GM12874 (cell line): ENCODE results near the gene EFCAB14.
A peak's percentile ranks its signal among the peaks of the same experiment; 100 is the strongest.

Source experiments
- TF ChIP-seq, protein P1 (sequence below): IDR thresholded peaks from 2 replicates; pipeline ENCODE4 v1.5.1; 2011; ENCODE audit warnings: low read depth, mild to moderate bottlenecking, control low read depth, low read length, moderate library complexity; ENCODE audit not compliant: insufficient read depth

Gene EFCAB14

DNA sequence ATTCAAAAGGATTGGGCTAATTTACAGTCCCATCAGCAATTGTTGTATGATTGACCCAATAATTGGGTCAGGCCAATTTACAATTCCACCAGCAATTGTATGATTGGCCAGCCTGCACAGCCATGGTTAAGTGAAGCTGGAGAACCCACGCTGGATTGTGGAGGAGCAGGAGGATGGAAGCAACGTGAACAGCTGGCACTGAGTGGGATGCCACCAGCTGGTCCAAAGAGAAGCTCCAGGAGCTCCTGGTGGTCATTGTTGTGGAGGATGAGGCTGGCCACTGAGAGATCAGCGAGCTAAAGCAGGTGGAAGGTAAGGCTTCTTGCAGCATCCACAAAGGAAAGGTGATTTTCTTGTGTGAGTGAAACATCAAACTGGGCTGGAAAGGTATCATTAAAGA, 23.2 kb upstream of the EFCAB14 start:
- TF ChIP-seq, protein P1, sequence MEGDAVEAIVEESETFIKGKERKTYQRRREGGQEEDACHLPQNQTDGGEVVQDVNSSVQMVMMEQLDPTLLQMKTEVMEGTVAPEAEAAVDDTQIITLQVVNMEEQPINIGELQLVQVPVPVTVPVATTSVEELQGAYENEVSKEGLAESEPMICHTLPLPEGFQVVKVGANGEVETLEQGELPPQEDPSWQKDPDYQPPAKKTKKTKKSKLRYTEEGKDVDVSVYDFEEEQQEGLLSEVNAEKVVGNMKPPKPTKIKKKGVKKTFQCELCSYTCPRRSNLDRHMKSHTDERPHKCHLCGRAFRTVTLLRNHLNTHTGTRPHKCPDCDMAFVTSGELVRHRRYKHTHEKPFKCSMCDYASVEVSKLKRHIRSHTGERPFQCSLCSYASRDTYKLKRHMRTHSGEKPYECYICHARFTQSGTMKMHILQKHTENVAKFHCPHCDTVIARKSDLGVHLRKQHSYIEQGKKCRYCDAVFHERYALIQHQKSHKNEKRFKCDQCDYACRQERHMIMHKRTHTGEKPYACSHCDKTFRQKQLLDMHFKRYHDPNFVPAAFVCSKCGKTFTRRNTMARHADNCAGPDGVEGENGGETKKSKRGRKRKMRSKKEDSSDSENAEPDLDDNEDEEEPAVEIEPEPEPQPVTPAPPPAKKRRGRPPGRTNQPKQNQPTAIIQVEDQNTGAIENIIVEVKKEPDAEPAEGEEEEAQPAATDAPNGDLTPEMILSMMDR = no peak

DNA sequence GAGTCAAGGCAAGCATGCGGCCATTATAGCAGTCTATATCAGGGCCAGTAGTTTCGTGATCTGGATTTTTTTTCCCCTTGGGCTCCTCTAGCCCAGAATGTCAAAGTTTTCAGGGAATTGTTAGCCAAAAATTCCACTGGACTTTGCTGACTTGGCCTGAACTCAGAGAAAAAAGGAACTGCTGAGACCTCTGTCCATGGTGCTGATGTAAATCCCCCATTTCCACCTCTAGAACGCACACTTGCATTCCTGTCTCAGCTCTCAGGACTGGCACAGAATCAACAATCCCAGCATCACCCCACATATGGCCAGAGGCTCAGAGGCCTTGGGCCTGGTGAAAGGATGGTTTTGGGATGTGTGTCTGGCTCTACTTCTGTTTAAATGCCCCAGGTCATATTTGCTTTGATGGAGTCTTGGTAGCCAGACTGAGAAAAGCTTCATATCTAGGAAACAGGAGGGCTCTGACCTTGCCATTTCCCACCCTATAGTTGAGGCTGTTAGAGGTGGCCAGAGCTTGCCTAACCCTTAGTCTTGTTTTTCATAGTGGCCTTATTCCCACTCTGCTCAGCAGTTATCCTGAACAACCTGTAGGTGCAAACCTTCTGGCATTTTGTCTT, 16.9 kb upstream of the EFCAB14 start:
- TF ChIP-seq, protein P1 = peak; percentile 31

DNA sequence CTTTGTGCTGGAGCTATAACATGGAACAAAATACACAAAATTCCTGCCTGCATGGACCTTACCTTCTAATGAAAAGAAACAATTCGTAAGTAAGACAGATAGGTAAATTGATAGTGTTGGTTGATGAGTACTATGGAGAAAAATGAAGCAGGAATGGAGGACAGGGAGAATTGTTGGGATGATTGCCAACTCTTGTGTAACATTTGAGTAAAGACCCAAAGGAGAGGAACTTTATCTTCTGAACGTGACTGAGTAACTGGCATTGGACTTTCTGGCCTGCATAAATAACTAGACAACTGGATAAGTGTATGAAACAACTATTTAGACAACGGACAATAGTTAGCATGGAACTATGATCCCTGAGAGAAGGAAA, 6.8 kb upstream of the EFCAB14 start:
- TF ChIP-seq, protein P1 = no peak

DNA sequence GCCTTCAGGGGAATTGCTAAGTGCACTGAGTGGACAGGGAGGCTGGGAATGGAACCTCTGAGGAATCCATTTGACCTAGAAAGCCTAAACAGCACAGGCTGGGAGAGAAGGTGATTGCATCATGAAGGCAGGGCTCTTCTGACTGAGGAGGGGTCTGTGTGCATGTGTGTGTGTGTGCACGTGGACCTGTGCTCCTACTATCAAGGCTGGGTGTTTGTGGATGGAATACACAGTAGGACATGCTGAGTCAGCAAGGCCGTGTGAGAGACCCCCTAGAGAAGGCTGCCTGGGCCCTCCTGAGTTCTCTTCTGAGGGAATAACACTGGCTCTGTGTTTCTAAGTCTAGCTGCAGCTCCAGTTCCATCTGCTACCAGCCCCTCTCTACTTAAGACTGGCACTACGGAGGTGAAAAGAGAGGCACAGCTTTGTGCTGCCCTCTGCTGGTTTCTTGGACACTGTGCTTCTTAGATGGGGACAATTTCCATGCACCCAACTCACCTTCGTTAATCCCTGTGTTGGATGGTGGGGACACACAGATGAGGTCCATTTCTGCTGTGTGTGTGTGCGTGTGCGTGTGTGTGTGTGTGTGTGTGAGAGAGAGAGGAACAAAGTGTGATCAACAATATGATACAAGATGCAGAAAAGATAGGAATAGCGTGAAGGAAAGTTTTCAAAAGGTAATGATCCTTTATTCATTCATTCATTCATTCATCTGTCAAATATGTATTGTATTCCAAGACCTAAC, 6.2 kb upstream of the EFCAB14 start:
- TF ChIP-seq, protein P1 = peak; percentile 85

DNA sequence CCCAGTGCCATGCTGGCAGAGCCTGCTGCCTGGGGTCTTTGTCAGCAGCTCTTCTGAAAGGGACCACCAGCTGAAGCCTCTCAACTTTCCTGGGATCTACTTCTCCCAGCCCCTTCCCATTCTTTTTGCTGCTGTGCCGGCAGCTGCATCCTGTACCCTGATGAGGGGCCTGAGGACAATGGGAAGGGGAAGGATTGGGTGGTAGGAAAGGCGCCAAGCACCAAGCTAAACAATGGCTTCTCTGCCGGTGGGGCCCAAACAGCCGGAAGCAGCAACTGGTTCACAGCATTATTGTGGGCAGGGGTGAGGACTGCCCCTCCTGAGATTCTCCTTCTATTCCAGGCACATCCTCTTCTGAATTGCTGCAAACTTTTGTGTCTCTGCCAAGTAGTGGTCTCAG, 5.0 kb upstream of the EFCAB14 start:
- TF ChIP-seq, protein P1 = no peak

DNA sequence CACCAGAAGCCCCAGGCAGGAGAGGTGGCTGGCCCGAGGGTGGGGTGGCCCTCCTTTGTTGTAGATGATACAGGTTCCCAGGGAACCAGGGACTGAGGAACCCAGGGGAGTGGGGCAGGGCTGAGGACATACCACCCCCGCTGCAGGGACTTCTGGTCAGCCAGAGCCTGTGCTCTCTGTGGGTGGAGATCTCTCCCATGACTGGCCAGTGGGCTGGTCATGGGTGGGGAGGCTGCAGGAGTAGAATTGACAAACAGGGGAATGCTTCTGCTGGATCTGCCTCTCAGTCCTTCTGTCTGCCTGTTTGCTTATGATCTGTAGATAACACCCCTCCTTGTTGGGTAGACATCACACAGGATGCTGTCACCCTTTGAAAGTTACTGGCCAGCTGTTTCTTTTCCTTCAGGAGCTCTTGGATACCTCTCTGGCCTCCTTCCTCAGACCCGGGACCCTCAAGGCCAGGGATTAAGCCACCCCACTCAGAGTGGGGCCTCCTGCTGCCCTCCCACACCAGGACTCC, 2.8 kb upstream of the EFCAB14 start:
- TF ChIP-seq, protein P1 = no peak

DNA sequence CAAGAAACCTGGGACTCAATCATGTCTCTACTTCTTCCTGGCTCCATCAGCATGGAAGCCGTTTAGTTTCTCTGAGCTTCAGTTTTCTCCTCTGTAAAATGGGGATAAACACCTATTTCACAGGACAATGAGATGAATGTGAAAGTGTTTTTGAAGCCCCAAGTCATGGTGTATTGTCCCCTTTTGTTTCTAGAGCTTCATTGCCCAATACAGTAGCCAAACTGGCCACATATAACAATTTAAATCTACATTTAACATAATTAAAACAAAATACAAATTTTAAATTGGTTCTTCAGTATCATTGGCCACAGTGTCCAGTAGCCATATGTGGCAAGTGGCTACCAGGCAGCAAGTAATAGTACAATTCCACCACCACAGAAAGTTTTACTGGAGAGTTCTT, 2.3 kb upstream of the EFCAB14 start:
- TF ChIP-seq, protein P1 = no peak
